GM08714 (cell line): ENCODE results near the gene THUMPD3.

ENCODE experiments used
- H3K4me3 ChIP-seq: fragments of 200-500 bp; sonication (Bioruptor generic); 2 replicates; pipeline ENCODE4 v1.5.1; 2014; ENCODE audit warnings: mild to moderate bottlenecking, low read length, inconsistent platforms
- ZNF274 ChIP-seq: IDR thresholded peaks from 2 replicates; pipeline ENCODE4 v1.6.1; 2012; ENCODE audit warnings: mild to moderate bottlenecking, low read depth, low read length

THUMPD3 gene

DNA sequence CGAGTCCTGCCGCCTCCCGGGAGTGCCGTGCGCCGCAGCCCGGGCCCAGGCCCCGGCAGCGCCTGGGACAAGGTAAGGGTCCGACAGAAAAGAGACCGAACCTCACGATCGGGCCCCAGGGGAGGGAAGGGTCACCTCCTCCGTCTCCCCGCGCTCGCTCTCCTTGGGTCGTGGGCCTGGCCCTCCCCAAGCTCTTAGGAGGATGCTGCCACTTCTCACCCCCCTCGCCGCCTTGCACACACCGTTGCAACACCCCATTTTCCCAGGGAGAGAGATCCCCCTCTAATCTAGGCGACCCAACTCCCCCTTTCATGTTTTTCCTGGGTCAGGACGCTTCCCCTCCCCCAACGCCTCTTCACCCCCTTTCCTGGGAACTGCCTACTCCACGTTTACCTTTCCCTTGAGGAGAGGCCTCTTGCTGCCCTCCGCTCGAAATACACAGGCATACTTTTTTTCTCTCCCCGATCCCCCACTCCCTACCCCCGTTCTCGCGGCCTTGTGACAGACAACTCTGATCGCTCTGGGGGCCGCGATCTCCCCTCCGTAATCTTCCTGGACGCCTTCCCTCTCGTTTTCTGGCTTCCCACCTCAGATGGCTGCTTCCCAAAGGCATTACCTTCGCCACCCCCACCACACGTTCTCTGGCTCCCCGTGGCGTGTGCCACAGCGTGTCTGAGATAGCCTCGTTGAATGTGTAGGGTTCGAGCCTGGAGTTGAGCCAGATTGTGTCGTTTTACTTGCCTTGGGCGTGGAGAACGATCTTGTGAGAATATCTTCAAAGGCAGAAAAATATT lies 35.2 kb downstream of the THUMPD3 start:
- no peak for TF ChIP-seq ZNF274
- peak overlapping the region; percentile 97 for H3K4me3 ChIP-seq

DNA sequence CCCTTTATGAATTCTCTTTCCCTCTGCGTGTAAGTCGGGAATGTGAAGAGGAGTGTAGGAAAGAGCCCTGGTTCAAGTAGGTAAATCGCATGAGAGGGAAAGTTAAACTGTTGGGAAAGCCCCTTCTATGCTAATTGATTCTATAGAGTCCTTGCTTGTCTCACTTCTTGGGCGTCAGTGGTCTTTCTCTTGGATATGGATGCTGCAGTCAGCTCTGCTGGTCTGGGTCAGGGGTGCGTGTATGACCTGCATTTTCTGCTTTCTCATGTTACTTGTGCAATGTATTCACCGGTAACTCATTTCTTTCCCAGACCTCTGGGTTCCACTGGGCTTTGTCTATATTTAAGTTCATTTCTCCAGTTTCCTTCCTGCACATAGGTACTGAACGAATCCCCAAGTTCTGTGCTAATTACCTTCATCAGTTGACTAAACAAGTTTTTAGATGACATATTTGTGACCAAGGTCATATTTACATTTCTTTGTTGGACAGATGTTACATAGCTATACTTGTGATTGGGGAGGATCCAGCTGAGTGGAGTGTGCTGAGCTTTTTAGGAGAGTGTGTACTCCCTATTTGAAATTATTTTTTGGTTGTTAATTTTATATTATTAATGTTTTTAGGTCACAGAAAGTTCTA lies 36.0 kb downstream of the THUMPD3 start:
- no peak for TF ChIP-seq ZNF274
- H3K4me3 ChIP-seq: peak overlapping the region; percentile 97

DNA sequence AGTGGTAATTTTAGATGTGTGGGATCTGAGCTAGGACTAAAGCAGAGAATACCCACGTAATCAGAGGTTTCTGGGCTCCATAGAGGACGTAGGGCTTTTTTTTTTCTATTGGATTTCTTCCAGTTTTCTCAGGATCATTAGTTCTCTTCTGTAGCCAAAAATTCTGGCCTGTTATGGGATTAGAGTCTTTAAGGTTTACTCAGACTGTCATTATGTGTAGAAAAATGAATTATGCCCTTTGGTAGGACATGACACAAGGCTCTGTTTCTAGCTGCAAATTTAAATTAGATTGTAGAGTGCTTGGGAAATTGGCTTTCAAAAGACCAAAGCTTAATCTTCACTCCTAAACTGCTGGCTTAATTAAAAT lies 36.5 kb downstream of the THUMPD3 start:
- no peak for TF ChIP-seq ZNF274
- H3K4me3 ChIP-seq: peak overlapping the region; percentile 97

DNA sequence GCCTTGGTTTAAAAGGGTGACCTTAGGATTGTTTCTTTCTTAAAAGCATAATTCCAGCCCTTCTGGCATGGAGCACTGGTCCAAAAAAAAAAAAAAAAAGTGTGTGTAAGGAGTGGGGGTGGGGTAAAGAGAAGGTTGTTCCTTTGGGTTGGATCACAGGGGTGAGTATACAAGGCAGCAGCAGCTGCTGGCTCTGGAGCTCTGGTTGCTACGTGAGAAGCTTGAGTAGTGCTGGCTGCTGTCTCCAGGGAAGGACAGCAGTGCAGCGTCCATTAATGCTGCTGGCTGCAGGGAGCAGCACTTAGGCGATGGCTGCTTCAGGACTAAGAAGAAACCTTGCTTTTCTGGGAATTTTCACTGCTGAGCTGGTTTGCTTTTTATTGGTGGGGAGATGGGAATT lies 36.9 kb downstream of the THUMPD3 start:
- no peak for TF ChIP-seq ZNF274
- H3K4me3 ChIP-seq: peak overlapping the region; percentile 97

DNA sequence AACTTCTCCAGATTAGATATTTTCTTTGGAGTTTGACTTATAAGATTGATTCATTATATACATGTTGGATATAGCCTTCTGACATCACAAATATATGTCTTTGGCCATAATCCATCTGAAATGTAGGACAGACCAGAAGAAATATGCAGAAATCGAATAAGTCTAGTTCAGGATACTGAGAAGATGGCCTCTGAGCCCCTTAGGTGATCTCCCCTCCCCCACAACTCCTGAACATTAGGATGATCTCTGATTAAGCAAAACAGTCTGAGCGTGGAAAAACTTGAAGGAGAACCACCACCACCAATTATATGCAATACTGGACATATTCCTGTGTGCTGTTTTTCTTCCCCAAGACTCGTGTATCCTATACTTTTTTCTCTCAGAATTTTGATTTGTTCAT lies 37.8 kb downstream of the THUMPD3 start:
- peak overlapping the region; percentile 43 for H3K4me3 ChIP-seq
- no peak for TF ChIP-seq ZNF274

DNA sequence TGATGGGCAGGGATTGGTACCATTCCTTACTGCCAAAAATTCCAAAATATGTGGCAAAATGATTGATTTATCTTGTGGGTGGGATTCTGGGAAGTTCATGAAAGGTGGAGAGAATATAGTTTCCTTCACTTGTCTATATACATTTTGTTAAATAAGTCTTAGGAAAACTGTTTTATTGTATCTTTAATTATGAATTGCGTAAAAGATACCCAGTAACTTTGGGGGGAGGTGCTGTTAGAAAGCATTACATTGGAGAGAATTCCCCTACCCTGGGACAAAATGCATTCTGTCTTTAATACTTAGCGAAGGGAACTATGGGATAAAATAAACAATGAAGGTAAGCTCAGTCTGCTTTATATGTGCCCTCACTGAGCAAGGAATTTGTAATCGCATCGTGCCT lies 39.1 kb downstream of the THUMPD3 start:
- no peak for TF ChIP-seq ZNF274
- peak overlapping the region; percentile 26; the same call in 1 of the 2 replicates for H3K4me3 ChIP-seq

DNA sequence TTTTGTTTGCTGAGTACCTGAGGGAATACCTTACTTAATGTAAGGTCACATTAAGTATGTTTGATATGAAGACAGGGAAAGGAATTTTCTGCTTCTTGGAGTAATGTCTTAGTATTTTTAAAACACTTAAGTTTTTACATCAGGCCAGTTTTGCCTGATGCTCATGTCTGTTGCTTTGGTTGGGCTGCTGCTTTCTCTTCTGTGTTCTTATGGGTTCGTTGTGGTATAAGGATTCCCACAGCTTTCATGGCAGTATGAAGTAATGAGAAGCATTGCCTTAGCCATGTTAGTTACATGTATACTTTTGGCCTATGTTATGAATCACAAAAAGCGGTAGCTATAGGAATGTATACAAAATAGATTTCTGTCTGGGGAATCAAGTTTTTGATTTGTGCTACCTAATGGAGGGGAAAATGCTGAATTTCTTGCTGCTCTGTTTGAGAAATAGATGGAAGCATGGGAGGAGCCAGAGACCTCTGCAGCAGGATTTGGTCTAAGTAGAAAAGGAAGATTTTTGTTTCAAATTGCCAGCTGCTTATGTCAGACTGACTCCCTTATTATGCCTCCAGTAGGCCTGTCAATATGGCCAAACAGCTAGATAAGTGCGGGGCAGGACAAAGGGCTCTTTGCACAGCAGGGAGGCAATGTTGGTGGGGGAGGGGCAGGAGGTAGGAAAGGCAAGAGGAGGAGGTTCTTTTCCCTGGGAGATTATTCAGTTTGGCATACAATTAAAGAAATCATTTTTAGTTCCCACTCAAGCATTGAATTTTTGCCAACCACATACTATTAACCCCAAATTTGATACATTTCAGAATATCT lies 39.8 kb downstream of the THUMPD3 start:
- no peak for TF ChIP-seq ZNF274
- peak overlapping the region; percentile 26; the same call in 1 of the 2 replicates for H3K4me3 ChIP-seq

DNA sequence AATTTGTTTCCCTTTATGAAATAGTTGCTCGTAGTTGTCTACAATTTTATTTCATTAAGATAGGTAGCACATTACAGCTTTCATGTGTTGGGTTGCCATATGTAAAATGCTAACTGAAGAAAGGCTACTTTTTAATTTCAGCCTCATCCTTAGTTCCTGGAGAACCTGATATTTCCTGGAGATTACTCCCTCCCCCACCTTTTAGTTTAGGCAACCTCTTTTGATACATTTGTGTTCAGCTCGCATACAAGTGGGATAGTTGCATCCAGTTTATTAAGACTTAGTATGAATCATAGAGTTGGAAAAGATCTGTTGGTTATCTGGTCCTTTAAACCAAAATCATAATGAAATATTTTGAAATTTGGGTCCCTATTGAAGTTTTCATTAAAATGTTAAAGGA lies 40.6 kb downstream of the THUMPD3 start:
- H3K4me3 ChIP-seq: no peak overlapping the region; the same call in 1 of the 2 replicates
- no peak for TF ChIP-seq ZNF274

DNA sequence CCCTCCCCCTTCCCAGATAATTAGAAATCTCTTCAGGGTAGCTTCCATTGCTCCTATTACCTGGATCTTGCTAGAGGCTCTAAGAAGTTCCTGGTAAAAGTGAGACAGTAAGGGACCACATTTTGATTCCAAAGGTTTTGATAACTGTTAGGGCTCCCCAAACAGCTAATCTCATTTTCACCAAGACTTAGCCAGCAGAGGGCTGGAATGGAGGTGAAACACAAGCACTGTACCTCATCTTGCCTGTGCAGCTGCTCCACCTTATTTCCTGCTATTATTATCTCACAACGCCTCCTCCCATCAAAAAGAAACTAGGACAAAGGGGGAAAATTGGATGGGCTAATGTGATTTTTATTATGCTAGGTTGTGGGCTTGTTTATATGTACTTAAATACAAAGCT lies 41.8 kb downstream of the THUMPD3 start:
- H3K4me3 ChIP-seq: no peak overlapping the region
- no peak for TF ChIP-seq ZNF274

DNA sequence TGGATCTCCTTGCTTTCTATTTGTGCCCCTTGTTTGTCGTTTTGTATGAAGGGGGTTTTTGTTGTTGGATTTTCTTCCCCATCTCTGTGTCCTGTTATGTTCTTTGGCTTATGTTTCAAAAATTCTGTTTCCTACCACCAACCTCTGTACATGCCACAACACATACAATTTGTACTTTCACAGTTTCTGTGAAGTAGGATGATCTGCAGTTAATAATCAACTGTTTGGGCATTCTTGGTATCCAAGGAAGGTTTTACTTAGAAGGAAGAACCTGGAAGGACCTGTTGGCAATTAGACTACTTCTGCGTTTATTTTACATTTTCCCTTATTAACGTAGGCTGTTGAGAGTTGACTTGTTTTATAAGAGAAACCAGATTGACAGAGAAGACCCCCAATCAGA lies 42.9 kb downstream of the THUMPD3 start:
- TF ChIP-seq ZNF274: no peak
- no peak overlapping the region for H3K4me3 ChIP-seq

DNA sequence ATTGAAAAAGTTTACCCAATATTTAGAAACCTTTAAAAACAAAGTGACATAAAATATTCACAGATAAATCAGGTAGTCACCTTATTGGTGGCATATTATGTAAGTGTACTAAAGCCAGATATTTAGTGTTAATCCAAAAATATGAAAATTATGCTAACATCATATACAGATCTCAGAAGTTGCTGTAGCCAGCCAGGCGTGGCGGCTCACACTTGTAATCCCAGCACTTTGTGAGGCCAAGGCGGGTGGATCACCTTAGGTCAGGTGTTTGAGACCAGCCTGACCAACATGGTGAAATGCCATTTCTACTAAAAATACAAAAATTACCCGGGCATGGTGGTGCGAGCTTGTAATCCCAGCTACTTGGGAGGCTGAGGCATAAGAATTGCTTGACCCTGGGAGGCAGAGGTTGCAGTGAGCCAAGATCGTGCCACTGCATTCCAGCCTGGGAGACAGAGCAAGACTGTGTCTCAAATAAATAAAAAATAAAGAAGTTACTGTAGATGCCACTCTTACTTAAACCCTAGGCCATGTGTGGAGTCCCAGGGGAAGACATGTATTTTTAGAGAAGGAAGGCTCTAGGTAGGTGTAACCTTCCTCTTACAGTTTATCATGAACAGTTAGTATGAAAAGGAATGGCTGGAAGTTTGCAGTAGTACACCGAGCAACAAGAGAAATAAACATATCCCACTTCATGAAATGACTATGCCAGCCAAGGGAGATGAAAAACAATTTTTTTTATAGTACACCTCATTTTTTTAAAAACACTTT lies 44.2 kb downstream of the THUMPD3 start:
- TF ChIP-seq ZNF274: no peak
- H3K4me3 ChIP-seq: no peak overlapping the region

DNA sequence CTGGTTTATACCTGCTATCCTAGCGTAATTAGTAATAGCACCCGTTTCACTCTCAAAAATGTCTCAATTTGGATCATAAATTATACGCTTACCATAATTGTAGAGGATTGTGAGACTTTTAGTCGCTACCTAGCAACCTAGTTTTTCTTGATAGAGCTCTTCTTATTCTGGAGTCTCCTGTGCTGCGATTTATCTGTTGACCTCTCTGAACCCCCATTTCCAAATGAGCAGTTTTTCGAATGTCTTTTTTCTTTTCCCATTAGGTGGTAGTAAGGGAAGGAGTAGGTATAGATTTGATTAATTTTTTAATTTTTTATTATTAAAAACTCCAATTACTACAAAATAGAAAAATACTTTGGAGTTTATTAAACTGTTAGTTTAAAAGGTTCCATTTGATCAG lies 45.2 kb downstream of the THUMPD3 start:
- no peak for TF ChIP-seq ZNF274
- H3K4me3 ChIP-seq: no peak overlapping the region

DNA sequence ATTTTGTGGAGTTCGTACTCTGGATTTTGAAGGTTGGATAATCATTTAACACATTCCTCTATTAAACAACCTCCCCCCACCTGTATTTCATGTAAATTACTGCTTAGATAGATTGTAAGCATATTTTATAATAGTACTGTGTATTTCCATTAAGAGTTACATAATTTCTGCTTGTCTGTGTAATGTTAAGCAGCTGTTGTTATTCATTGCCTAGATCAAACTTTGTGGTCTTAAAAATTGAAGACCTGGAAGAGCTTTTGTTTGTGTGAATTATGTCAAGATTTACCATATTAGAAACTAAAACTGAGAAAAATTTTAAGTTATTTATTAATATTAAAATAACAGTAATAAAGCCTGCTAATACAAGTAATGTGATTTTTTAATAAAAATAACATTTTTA lies 45.7 kb downstream of the THUMPD3 start:
- no peak overlapping the region for H3K4me3 ChIP-seq
- TF ChIP-seq ZNF274: no peak
